HEK293 (cell line): ENCODE data around the gene DFFA.

Experiments used
- CTCF ChIA-PET: fragments of 350-600 bp; formaldehyde crosslinking; extraction: SDS; loops from one replicate; lab custom pipeline; 2021; ENCODE audit warnings: antibody characterized with exemption; lab: Yijun Ruan, JAX
- POLR2A ChIA-PET: fragments of 300-600 bp; formaldehyde crosslinking; extraction: SDS; loops from one replicate; lab custom pipeline; 2020; ENCODE audit warnings: antibody characterized with exemption, inconsistent platforms; lab: Yijun Ruan, JAX
- H3K27ac ChIP-seq: fragments of 200-500 bp; sonication (Bioruptor generic); 2 replicates; pipeline ENCODE4 v1.5.1; 2014; ENCODE audit warnings: low read depth, low read length, control low read depth, inconsistent platforms; ENCODE audit errors: extremely low read depth
- H3K36me3 ChIP-seq, 2 experiments: fragments of 200-500 bp in 1 of 2; sonication (Bioruptor generic) in 1 of 2; 1 replicate in 1 of 2; 2 replicates in 1 of 2; pipeline ENCODE4 v1.5.1; 2014 to 2017; ENCODE audit warnings: inconsistent platforms in 2 of 2, low read length in 2 of 2; ENCODE audit not compliant: control insufficient read depth in 2 of 2, insufficient read depth in 1 of 2
- H3K4me1 ChIP-seq: fragments of 200-500 bp; sonication (Bioruptor generic); 2 replicates; pipeline ENCODE4 v1.5.1; 2014; ENCODE audit warnings: mild to moderate bottlenecking, low read length, inconsistent platforms; ENCODE audit not compliant: control insufficient read depth, insufficient read depth
- H3K4me3 ChIP-seq: 2 replicates; pipeline ENCODE4 v1.5.1; 2011; ENCODE audit warnings: low read depth, mild to moderate bottlenecking, control low read depth, low read length, moderate library complexity
- H3K9me3 ChIP-seq: fragments of 200-500 bp; sonication (Bioruptor generic); 2 replicates; pipeline ENCODE4 v1.5.1; 2014; ENCODE audit warnings: low read depth, low read length, inconsistent platforms; ENCODE audit not compliant: control insufficient read depth, insufficient read depth
- BCL11B ChIP-seq: fragments of 450-650 bp; formaldehyde crosslinking; IDR thresholded peaks from 2 replicates; pipeline ENCODE4 v1.5.1; 2016; ENCODE audit warnings: low read depth, missing biosample characterization, missing genetic modification characterization
- GLIS1 ChIP-seq: fragments of 450-650 bp; formaldehyde crosslinking; IDR thresholded peaks from 2 replicates; pipeline ENCODE4 v1.5.1; 2016; ENCODE audit warnings: missing biosample characterization, missing genetic modification characterization
- KLF9 ChIP-seq: fragments of 450-650 bp; formaldehyde crosslinking; IDR thresholded peaks from 2 replicates; pipeline ENCODE4 v1.5.1; 2016; ENCODE audit warnings: missing biosample characterization, missing genetic modification characterization, low read depth
- MYNN ChIP-seq: fragments of 450-650 bp; formaldehyde crosslinking; IDR thresholded peaks from 2 replicates; pipeline ENCODE4 v1.5.1; 2016; ENCODE audit warnings: missing biosample characterization, missing genetic modification characterization, borderline replicate concordance
- OSR2 ChIP-seq: fragments of 450-650 bp; formaldehyde crosslinking; IDR thresholded peaks from 2 replicates; pipeline ENCODE4 v1.5.1; 2016; ENCODE audit warnings: missing biosample characterization, missing genetic modification characterization
- PRDM1 ChIP-seq: fragments of 450-650 bp; formaldehyde crosslinking; IDR thresholded peaks from 2 replicates; pipeline ENCODE4; 2016; ENCODE audit warnings: missing biosample characterization, missing genetic modification characterization
- SALL2 ChIP-seq: fragments of 450-650 bp; formaldehyde crosslinking; IDR thresholded peaks from 2 replicates; pipeline ENCODE4 v1.5.0; 2017; ENCODE audit warnings: missing biosample characterization, mild to moderate bottlenecking, missing genetic modification characterization, borderline replicate concordance
- SP7 ChIP-seq: fragments of 450-650 bp; formaldehyde crosslinking; IDR thresholded peaks from 2 replicates; pipeline ENCODE4 v1.5.1; 2016; ENCODE audit warnings: missing biosample characterization, missing genetic modification characterization
- ZBTB17 ChIP-seq: fragments of 450-650 bp; formaldehyde crosslinking; IDR thresholded peaks from 2 replicates; pipeline ENCODE4 v1.5.1; 2016; ENCODE audit warnings: missing biosample characterization, missing genetic modification characterization
- ZNF10 ChIP-seq: fragments of 450-650 bp; formaldehyde crosslinking; IDR thresholded peaks from 2 replicates; pipeline ENCODE4 v1.5.1; 2017; ENCODE audit warnings: missing biosample characterization, missing genetic modification characterization
- ZNF138 ChIP-seq: fragments of 450-650 bp; formaldehyde crosslinking; IDR thresholded peaks from 2 replicates; pipeline ENCODE4 v1.5.1; 2016; ENCODE audit warnings: missing biosample characterization, missing genetic modification characterization, borderline replicate concordance
- ZNF214 ChIP-seq: fragments of 450-650 bp; formaldehyde crosslinking; IDR thresholded peaks from 2 replicates; pipeline ENCODE4 v1.5.1; 2017; ENCODE audit warnings: missing biosample characterization, mild to moderate bottlenecking, missing genetic modification characterization, borderline replicate concordance
- ZNF354C ChIP-seq: fragments of 450-650 bp; formaldehyde crosslinking; IDR thresholded peaks from 2 replicates; pipeline ENCODE4 v1.5.1; 2016; ENCODE audit warnings: missing biosample characterization, missing genetic modification characterization, low read depth, borderline replicate concordance
- ZNF366 ChIP-seq: fragments of 450-650 bp; formaldehyde crosslinking; conservative IDR thresholded peaks from 2 replicates; pipeline ENCODE4 v1.5.1; 2016; ENCODE audit warnings: missing biosample characterization, missing genetic modification characterization
- ZNF37A ChIP-seq: fragments of 450-650 bp; IDR thresholded peaks from 2 replicates; pipeline ENCODE4 v1.5.1; 2018; ENCODE audit warnings: missing biosample characterization, missing genetic modification characterization
- ZNF416 ChIP-seq: fragments of 450-650 bp; formaldehyde crosslinking; IDR thresholded peaks from 2 replicates; pipeline ENCODE4 v1.5.1; 2016; ENCODE audit warnings: missing biosample characterization, missing genetic modification characterization
- ZNF521 ChIP-seq: fragments of 450-650 bp; formaldehyde crosslinking; IDR thresholded peaks from 2 replicates; pipeline ENCODE4 v1.5.1; 2017; ENCODE audit warnings: missing biosample characterization, mild to moderate bottlenecking, missing genetic modification characterization
- ZNF549 ChIP-seq: fragments of 450-650 bp; IDR thresholded peaks from 2 replicates; pipeline ENCODE4 v1.5.1; 2018; ENCODE audit warnings: missing biosample characterization, missing genetic modification characterization, mild to moderate bottlenecking, inconsistent platforms, moderate library complexity
- ZNF600 ChIP-seq: fragments of 450-650 bp; formaldehyde crosslinking; IDR thresholded peaks from 2 replicates; pipeline ENCODE4 v1.5.1; 2016; ENCODE audit warnings: missing biosample characterization, missing genetic modification characterization
- ZNF747 ChIP-seq: fragments of 450-650 bp; formaldehyde crosslinking; IDR thresholded peaks from 2 replicates; pipeline ENCODE4 v1.5.1; 2016; ENCODE audit warnings: missing biosample characterization, missing genetic modification characterization
- ZNF777 ChIP-seq: fragments of 450-650 bp; formaldehyde crosslinking; IDR thresholded peaks from 2 replicates; pipeline ENCODE4 v1.5.1; 2017; ENCODE audit warnings: missing biosample characterization, missing genetic modification characterization, borderline replicate concordance
- ZNF791 ChIP-seq: fragments of 450-650 bp; formaldehyde crosslinking; IDR thresholded peaks from 2 replicates; pipeline ENCODE4 v1.5.1; 2016; ENCODE audit warnings: missing biosample characterization, missing genetic modification characterization
- ZXDB ChIP-seq: fragments of 450-650 bp; formaldehyde crosslinking; IDR thresholded peaks from 2 replicates; pipeline ENCODE4 v1.5.1; 2016; ENCODE audit warnings: missing biosample characterization, missing genetic modification characterization
- TF ChIP-seq, protein P1 (sequence below): fragments of 450-650 bp; formaldehyde crosslinking; IDR thresholded peaks from 2 replicates; pipeline ENCODE4 v1.5.1; 2016; ENCODE audit warnings: missing biosample characterization, missing genetic modification characterization
- TF ChIP-seq, protein P2 (sequence below): fragments of 450-650 bp; formaldehyde crosslinking; IDR thresholded peaks from 2 replicates; pipeline ENCODE4 v1.5.1; 2016; ENCODE audit warnings: missing biosample characterization, missing genetic modification characterization
- TF ChIP-seq, protein P3 (sequence below): fragments of 450-650 bp; formaldehyde crosslinking; IDR thresholded peaks from 2 replicates; pipeline ENCODE4 v1.5.1; 2016; ENCODE audit warnings: missing biosample characterization, missing genetic modification characterization
- TF ChIP-seq, protein P4 (sequence below): fragments of 450-650 bp; formaldehyde crosslinking; conservative IDR thresholded peaks from 2 replicates; pipeline ENCODE4 v1.5.1; 2016; ENCODE audit warnings: low read depth, missing biosample characterization, missing genetic modification characterization
- TF ChIP-seq, protein P5 (sequence below): fragments of 450-650 bp; formaldehyde crosslinking; IDR thresholded peaks from 2 replicates; pipeline ENCODE4; 2016; ENCODE audit warnings: missing biosample characterization, missing genetic modification characterization

Gene DFFA

DNA sequence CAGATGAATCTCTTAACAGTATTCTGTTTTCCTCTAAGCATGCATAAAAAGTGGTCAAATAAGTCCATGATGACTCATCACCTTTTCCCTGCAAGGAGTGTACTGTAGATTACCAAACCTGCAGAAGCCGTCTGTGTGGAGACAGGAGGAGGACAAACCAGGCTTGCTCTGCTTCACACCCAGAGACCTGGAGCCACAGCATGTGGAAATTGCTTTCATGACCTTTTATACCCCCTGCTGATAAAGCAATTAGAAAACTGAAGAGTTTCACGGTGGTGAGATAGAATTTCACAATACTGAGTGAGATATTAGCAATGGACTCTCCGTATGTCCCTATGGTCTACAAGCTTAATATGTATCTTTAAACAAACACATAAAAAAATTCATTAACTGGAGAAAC, 13.1 kb downstream of the DFFA start (continued):
- TF ChIP-seq, protein P1, sequence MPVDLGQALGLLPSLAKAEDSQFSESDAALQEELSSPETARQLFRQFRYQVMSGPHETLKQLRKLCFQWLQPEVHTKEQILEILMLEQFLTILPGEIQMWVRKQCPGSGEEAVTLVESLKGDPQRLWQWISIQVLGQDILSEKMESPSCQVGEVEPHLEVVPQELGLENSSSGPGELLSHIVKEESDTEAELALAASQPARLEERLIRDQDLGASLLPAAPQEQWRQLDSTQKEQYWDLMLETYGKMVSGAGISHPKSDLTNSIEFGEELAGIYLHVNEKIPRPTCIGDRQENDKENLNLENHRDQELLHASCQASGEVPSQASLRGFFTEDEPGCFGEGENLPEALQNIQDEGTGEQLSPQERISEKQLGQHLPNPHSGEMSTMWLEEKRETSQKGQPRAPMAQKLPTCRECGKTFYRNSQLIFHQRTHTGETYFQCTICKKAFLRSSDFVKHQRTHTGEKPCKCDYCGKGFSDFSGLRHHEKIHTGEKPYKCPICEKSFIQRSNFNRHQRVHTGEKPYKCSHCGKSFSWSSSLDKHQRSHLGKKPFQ (tag by site-specific recombination), result peak; percentile 84; the same call in 1 of the 2 replicates
- TF ChIP-seq PRDM1 (tag by site-specific recombination) (peak; percentile 46; the same call in 1 of the 2 replicates), ZNF600 (peak; percentile 56; the same call in 1 of the 2 replicates), ZXDB (no peak), OSR2 (tag by site-specific recombination) (peak; percentile 70), SP7 (peak; percentile 68), ZBTB17 (tag by site-specific recombination) (peak; percentile 89), MYNN (tag by site-specific recombination) (no peak), GLIS1 (tag by site-specific recombination) (peak; percentile 75), ZNF366 (tag by site-specific recombination) (peak; percentile 60; the same call in 1 of the 2 replicates)

DNA sequence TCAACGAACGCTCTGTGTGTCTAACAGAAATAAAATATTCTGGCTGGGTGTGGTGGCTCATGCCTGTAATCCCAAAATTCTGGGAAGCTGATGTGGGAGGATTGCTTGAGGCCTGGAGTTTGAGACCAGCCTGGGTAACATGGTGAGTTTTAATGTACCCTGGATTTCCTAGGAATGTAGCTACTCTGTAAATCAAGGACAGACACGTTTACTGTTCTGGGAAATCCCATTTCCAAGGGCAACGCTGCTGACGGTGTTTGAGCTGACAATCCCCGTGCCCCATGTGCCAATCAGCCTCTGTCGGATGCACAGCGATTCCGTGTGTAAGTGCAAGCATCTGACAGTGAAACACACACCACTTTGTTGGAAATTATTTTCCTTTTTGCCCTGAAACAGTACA, 14.5 kb downstream of the DFFA start:
- Histone ChIP-seq H3K4me1 (peaks cover 4% of the 10 kb centered on the region; the same call in 1 of the 2 replicates), H3K9me3 (no peaks in the 10 kb centered on the region), H3K4me3 (no peak overlapping the region), H3K27ac (no peak overlapping the region), H3K36me3 (peaks cover 23 to 49% of the 10 kb centered on the region in 2 experiments)
- CTCF ChIA-PET, result interaction anchor here (0.6 to 1.1 kb wide), 4 partner anchors 9 to 341 kb away, joined by 3 to 4 read pairs (median 3); no protein-coding TSS in a partner anchor
- POLR2A ChIA-PET, result interaction anchor here (0.7 kb wide), 1 partner anchor 11 kb away, joined by 6 read pairs; no protein-coding TSS in a partner anchor
- TF ChIP-seq, protein P2, sequence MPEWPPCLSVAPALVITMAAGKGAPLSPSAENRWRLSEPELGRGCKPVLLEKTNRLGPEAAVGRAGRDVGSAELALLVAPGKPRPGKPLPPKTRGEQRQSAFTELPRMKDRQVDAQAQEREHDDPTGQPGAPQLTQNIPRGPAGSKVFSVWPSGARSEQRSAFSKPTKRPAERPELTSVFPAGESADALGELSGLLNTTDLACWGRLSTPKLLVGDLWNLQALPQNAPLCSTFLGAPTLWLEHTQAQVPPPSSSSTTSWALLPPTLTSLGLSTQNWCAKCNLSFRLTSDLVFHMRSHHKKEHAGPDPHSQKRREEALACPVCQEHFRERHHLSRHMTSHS (tag by site-specific recombination), result no peak
- no peak for TF ChIP-seq SALL2
- no peak for TF ChIP-seq ZNF354C (tag by site-specific recombination)
- TF ChIP-seq, protein P3, sequence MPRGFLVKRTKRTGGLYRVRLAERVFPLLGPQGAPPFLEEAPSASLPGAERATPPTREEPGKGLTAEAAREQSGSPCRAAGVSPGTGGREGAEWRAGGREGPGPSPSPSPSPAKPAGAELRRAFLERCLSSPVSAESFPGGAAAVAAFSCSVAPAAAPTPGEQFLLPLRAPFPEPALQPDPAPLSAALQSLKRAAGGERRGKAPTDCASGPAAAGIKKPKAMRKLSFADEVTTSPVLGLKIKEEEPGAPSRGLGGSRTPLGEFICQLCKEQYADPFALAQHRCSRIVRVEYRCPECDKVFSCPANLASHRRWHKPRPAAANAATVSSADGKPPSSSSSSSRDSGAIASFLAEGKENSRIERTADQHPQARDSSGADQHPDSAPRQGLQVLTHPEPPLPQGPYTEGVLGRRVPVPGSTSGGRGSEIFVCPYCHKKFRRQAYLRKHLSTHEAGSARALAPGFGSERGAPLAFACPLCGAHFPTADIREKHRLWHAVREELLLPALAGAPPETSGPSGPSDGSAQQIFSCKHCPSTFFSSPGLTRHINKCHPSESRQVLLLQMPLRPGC (tag by site-specific recombination), result no peak
- no peak for TF ChIP-seq ZNF416 (tag by site-specific recombination)
- TF ChIP-seq ZNF37A (tag by site-specific recombination), result no peak
- TF ChIP-seq ZNF791 (tag by site-specific recombination), result no peak
- TF ChIP-seq ZNF521 (tag by site-specific recombination), result no peak
- TF ChIP-seq KLF9 (tag by site-specific recombination), result no peak
- TF ChIP-seq ZNF777 (tag by site-specific recombination), result no peak
- TF ChIP-seq BCL11B (tag by site-specific recombination), result no peak
- TF ChIP-seq ZNF138, result no peak
- TF ChIP-seq ZNF747 (tag by site-specific recombination), result no peak
- TF ChIP-seq ZNF549 (tag by site-specific recombination), result no peak
- TF ChIP-seq ZNF600, result no peak
- no peak for TF ChIP-seq ZNF214
- TF ChIP-seq, protein P4, sequence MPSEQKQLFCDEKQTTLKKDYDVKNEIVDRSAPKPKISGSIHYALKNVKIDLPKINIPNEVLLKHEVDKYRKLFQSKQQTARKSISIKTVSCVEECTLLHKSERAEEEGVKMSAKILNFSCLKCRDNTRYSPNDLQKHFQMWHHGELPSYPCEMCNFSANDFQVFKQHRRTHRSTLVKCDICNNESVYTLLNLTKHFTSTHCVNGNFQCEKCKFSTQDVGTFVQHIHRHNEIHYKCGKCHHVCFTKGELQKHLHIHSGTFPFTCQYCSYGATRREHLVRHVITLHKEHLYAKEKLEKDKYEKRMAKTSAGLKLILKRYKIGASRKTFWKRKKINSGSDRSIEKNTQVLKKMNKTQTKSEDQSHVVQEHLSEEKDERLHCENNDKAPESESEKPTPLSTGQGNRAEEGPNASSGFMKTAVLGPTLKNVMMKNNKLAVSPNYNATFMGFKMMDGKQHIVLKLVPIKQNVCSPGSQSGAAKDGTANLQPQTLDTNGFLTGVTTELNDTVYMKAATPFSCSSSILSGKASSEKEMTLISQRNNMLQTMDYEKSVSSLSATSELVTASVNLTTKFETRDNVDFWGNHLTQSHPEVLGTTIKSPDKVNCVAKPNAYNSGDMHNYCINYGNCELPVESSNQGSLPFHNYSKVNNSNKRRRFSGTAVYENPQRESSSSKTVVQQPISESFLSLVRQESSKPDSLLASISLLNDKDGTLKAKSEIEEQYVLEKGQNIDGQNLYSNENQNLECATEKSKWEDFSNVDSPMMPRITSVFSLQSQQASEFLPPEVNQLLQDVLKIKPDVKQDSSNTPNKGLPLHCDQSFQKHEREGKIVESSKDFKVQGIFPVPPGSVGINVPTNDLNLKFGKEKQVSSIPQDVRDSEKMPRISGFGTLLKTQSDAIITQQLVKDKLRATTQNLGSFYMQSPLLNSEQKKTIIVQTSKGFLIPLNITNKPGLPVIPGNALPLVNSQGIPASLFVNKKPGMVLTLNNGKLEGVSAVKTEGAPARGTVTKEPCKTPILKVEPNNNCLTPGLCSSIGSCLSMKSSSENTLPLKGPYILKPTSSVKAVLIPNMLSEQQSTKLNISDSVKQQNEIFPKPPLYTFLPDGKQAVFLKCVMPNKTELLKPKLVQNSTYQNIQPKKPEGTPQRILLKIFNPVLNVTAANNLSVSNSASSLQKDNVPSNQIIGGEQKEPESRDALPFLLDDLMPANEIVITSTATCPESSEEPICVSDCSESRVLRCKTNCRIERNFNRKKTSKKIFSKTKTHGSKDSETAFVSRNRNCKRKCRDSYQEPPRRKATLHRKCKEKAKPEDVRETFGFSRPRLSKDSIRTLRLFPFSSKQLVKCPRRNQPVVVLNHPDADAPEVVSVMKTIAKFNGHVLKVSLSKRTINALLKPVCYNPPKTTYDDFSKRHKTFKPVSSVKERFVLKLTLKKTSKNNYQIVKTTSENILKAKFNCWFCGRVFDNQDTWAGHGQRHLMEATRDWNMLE (tag by site-specific recombination), result no peak
- TF ChIP-seq ZNF10, result no peak
- TF ChIP-seq, protein P5, sequence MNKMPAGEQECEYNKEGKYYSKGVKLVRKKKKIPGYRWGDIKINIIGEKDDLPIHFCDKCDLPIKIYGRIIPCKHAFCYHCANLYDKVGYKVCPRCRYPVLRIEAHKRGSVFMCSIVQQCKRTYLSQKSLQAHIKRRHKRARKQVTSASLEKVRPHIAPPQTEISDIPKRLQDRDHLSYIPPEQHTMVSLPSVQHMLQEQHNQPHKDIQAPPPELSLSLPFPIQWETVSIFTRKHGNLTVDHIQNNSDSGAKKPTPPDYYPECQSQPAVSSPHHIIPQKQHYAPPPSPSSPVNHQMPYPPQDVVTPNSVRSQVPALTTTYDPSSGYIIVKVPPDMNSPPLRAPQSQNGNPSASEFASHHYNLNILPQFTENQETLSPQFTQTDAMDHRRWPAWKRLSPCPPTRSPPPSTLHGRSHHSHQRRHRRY (tag by site-specific recombination), result no peak
